ENCODE results near the gene KRT40. TPM values are rescaled to one million over a fixed set of nuclear protein-coding genes. Genes with fewer than 3 reads are reported as not detected.
A peak's percentile ranks its signal among the peaks of the same experiment; 100 is the strongest.

KRT40 gene
- total RNA-seq, 1 donor from 2014 or later = not detected

- H3K9me3 ChIP-seq = no peaks in the 10 kb centered on the region
- intact Hi-C loops (cut with DNase I) = no loop called here
Observed at GRCh38 chr17:40980117-40980516, 4.0 kb downstream of the KRT40 start.

GRCh38 chr17:40978575-40979151 is 5.5 kb downstream of the KRT40 start:
- TF ChIP-seq POLR2AphosphoS5 (IDR thresholded peaks at IDR 0.05; ENCODE audit: insufficient read depth in 1 of 2, low read depth in 1 of 2) (no peak), POLR2A (IDR thresholded peaks at IDR 0.05) (no peak), CTCF (IDR thresholded peaks at IDR 0.05) (no peak)
- no peak for DNase-seq (ENCODE audit: extremely low spot score in 2 of 2)
- Histone ChIP-seq H3K27ac (no peak overlapping the region), H3K9me3 (no peaks in the 10 kb centered on the region), H3K4me3 (no peak overlapping the region), H3K4me1 (no peaks in the 10 kb centered on the region), H3K36me3 (no peaks in the 10 kb centered on the region), H3K27me3 (no peaks in the 10 kb centered on the region)
- intact Hi-C loops (cut with DNase I) = no loop called here

More at GRCh38 chr17:40980117-40980516, 4.0 kb downstream of the KRT40 start:
- Histone ChIP-seq H3K4me3 (no peak overlapping the region), H3K4me1 (no peaks in the 10 kb centered on the region), H3K36me3 (no peaks in the 10 kb centered on the region), H3K27me3 (no peaks in the 10 kb centered on the region), H3K27ac (peak overlapping the region; percentile 53)
- DNase-seq (ENCODE audit: extremely low spot score in 2 of 2) = no peak
- TF ChIP-seq POLR2A (IDR thresholded peaks at IDR 0.05) (no peak), CTCF (IDR thresholded peaks at IDR 0.05) (no peak), POLR2AphosphoS5 (IDR thresholded peaks at IDR 0.05; ENCODE audit: insufficient read depth in 1 of 2, low read depth in 1 of 2) (no peak)

- no peak overlapping the region for H3K27ac ChIP-seq
- H3K36me3 ChIP-seq = no peaks in the 10 kb centered on the region
- H3K27me3 ChIP-seq = no peaks in the 10 kb centered on the region
- H3K9me3 ChIP-seq = no peaks in the 10 kb centered on the region
- no peak for DNase-seq (ENCODE audit: extremely low spot score in 2 of 2)
- no peak overlapping the region for H3K4me3 ChIP-seq
- TF ChIP-seq POLR2AphosphoS5 (IDR thresholded peaks at IDR 0.05; ENCODE audit: insufficient read depth in 1 of 2, low read depth in 1 of 2) (no peak), POLR2A (IDR thresholded peaks at IDR 0.05) (no peak), CTCF (IDR thresholded peaks at IDR 0.05) (no peak)
- no peaks in the 10 kb centered on the region for H3K4me1 ChIP-seq
- intact Hi-C loops (cut with DNase I) = no loop called here
Observed at GRCh38 chr17:40975516-40975915, 8.6 kb downstream of the KRT40 start.

- H3K27me3 ChIP-seq = no peaks in the 10 kb centered on the region
- DNase-seq (ENCODE audit: extremely low spot score in 2 of 2) = no peak
- no peaks in the 10 kb centered on the region for H3K36me3 ChIP-seq
- no peak overlapping the region for H3K4me3 ChIP-seq
- H3K27ac ChIP-seq = no peak overlapping the region
- intact Hi-C loops (cut with DNase I) = no loop called here
- H3K9me3 ChIP-seq = no peaks in the 10 kb centered on the region
- TF ChIP-seq CTCF (IDR thresholded peaks at IDR 0.05) = no peak
- no peak for TF ChIP-seq POLR2AphosphoS5 (IDR thresholded peaks at IDR 0.05; ENCODE audit: insufficient read depth in 1 of 2, low read depth in 1 of 2)
- TF ChIP-seq POLR2A (IDR thresholded peaks at IDR 0.05) = no peak
- no peaks in the 10 kb centered on the region for H3K4me1 ChIP-seq
Observed at GRCh38 chr17:40974366-40974765, 9.8 kb downstream of the KRT40 start.

- Histone ChIP-seq H3K4me3 (no peak overlapping the region), H3K27me3 (no peaks in the 10 kb centered on the region), H3K4me1 (no peaks in the 10 kb centered on the region), H3K36me3 (no peaks in the 10 kb centered on the region), H3K27ac (no peak overlapping the region), H3K9me3 (no peaks in the 10 kb centered on the region)
- no peak for DNase-seq (ENCODE audit: extremely low spot score in 2 of 2)
- TF ChIP-seq POLR2AphosphoS5 (IDR thresholded peaks at IDR 0.05; ENCODE audit: insufficient read depth in 1 of 2, low read depth in 1 of 2) = no peak
- no peak for TF ChIP-seq CTCF (IDR thresholded peaks at IDR 0.05)
- no peak for TF ChIP-seq POLR2A (IDR thresholded peaks at IDR 0.05)
- intact Hi-C loops (cut with DNase I) = no loop called here
Observed at GRCh38 chr17:40967582-40967981, 16.5 kb downstream of the KRT40 start.
